Ovary (tissue), 9 donors: ENCODE results near the gene ENOX1. TPM values are rescaled to one million over a fixed set of nuclear protein-coding genes. Genes with fewer than 3 reads are reported as not detected.
"Not testable (repeated sequence)": the region's sequence is repeated elsewhere in the genome, so short reads cannot be mapped to it uniquely, and the experiment has no call there.

Experiments
- DNase-seq, 5 donors: peaks; one replicate each; pipeline ENCODE4 v3.0.0-alpha.2; 2019 to 2020
- H3K27ac ChIP-seq, 2 donors: fragments of 200-600 bp; one replicate each; pipeline versions ENCODE4 v1.5.1 to v1.8.0; 2019 to 2022
- H3K27me3 ChIP-seq: fragments of 200-600 bp; one replicate; pipeline ENCODE4 v1.8.0; 2022
- H3K36me3 ChIP-seq: fragments of 200-600 bp; sonication (generic); one replicate; pipeline ENCODE4 v1.5.1; 2019
- H3K4me1 ChIP-seq: one replicate; pipeline ENCODE4 v1.8.1; 2013; ENCODE audit warnings: mild to moderate bottlenecking, moderate library complexity; ENCODE audit not compliant: insufficient read depth
- H3K4me3 ChIP-seq: fragments of 200-600 bp; sonication (generic); one replicate; pipeline ENCODE4 v1.5.1; 2017
- H3K9me3 ChIP-seq, 2 donors: fragments of 200-600 bp in 1 of 2; sonication (generic) in 1 of 2; one replicate each; pipeline versions ENCODE4 v1.5.1 to v1.8.1; 2013 to 2019; ENCODE audit warnings: mild to moderate bottlenecking in 1 of 2, moderate library complexity in 1 of 2
- EP300 ChIP-seq: sonication (generic); formaldehyde crosslinking; IDR thresholded peaks from one replicate; pipeline ENCODE4 v1.6.1; 2017; ENCODE audit warnings: antibody characterized with exemption
- POLR2A ChIP-seq: fragments of 450-650 bp; IDR thresholded peaks from one replicate; pipeline ENCODE4 v1.6.1; 2017; ENCODE audit warnings: antibody characterized with exemption, mild to moderate bottlenecking, moderate library complexity
- WGBS, 3 donors: extraction: QIAGEN DNeasy Blood & Tissue Kit in 1 of 3; methylation state at CpG; one replicate each; pipeline versions ENCODE4 v1.1.5 to v1.1.7; 2013 to 2017; 5-methylcytosine and 5-hydroxymethylcytosine counted together
- intact Hi-C, 4 donors: fragments of 100-400 bp; cut with DNase I; formaldehyde crosslinking; loops; one replicate each; pipeline versions ENCODE4 v1.11.0 to v1.15.1; 2022 to 2023
- polyA plus RNA-seq, 2 donors: library from polyadenylated mRNA; stranded (reverse); fragments of 200-250 nt in 1 of 2; fragments of 350-450 nt in 1 of 2; fragmentation: Illumina TruSeq in 1 of 2; extraction: RNeasy Lipid Tissue Mini Kit (QIAGEN cat#74804) in 1 of 2; gene quantifications; one replicate each; pipeline ENCODE4 v1.2.3, GENCODE V29; 2013 to 2014
- small RNA-seq: library from RNA; depleted of rRNA; stranded (forward); fragments of <200 nt; gene quantifications from one replicate; pipeline ENCODE3, GENCODE V24; 2016
- total RNA-seq, 7 donors: library from RNA; depleted of rRNA in 2 of 7; stranded (reverse); fragments of >200 nt in 2 of 7; fragmentation: NEBNext Ultra II Directional in 3 of 7; extraction: Animal tissue kit (Norgen Biotek cat#: 25700) in 3 of 7; gene quantifications; one replicate each; pipeline versions ENCODE4 v1.1.0 to v1.2.4, GENCODE V29; 2016 to 2023
- TF ChIP-seq, protein P1 (sequence below), 3 donors: fragments of 450-650 bp in 2 of 3; fragments of 200-600 bp in 1 of 3; IDR thresholded peaks; one replicate each; pipeline versions ENCODE4 v1.5.1 to v1.8.0; 2016 to 2022; ENCODE audit warnings: antibody characterized with exemption in 3 of 3, mild to moderate bottlenecking in 1 of 3
- donor health status: DM: no; HTN: no; CAD: no; lungs with moderate emphysema.
- donor health status: DM: no; HTN: no; CAD: no.
- donor health status: Bipolar disorder and iron deficiency.
- donor health status: DM: yes; HTN: yes; CAD: no.
- donor health status: DM: no; HTN: no; CAD: no.
- donor health status: DM: yes; HTN: yes; CAD: no.

The ENOX1 gene
- total and polyA plus RNA-seq, 9 donors = 3.6 to 17.5 (median 7.8) TPM

DNA sequence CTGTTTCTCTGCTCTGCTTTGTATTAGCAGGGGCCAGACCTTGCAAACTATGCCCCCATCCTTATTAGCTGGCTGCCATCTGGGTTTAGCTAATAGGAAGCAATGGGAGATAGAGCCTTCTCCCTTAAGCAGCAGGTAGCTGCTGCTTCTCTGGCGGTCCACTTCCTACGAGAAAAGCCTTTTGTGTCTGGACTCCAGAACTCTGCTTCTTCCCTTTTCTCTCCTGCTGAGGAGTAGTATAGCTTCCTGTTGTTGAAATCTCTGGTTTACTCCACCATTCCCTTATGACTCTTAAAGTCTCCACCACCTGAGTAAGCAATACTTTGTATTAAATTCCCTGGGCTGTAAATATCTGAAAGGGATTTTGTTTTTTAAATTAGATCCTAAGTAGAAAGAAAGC is 616.3 kb downstream of the ENOX1 start:
- Histone ChIP-seq H3K36me3 (no peaks in the 10 kb centered on the region), H3K27ac (no peak overlapping the region), H3K4me3 (no peak overlapping the region), H3K9me3 (peaks cover 0 to 3% of the 10 kb centered on the region in 2 donors), H3K27me3 (no peaks in the 10 kb centered on the region), H3K4me1 (no peaks in the 10 kb centered on the region)
- WGBS, 3 donors = 63 to 77% (median 70%) methylated on average over 2 of the region's 2 CpGs
- DNase-seq = no peak
- TF ChIP-seq POLR2A (no peak), EP300 (no peak)
- TF ChIP-seq, protein P1, sequence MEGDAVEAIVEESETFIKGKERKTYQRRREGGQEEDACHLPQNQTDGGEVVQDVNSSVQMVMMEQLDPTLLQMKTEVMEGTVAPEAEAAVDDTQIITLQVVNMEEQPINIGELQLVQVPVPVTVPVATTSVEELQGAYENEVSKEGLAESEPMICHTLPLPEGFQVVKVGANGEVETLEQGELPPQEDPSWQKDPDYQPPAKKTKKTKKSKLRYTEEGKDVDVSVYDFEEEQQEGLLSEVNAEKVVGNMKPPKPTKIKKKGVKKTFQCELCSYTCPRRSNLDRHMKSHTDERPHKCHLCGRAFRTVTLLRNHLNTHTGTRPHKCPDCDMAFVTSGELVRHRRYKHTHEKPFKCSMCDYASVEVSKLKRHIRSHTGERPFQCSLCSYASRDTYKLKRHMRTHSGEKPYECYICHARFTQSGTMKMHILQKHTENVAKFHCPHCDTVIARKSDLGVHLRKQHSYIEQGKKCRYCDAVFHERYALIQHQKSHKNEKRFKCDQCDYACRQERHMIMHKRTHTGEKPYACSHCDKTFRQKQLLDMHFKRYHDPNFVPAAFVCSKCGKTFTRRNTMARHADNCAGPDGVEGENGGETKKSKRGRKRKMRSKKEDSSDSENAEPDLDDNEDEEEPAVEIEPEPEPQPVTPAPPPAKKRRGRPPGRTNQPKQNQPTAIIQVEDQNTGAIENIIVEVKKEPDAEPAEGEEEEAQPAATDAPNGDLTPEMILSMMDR (IDR thresholded peaks at IDR 0.05) = no peak
- intact Hi-C loops = no loop called here

DNA sequence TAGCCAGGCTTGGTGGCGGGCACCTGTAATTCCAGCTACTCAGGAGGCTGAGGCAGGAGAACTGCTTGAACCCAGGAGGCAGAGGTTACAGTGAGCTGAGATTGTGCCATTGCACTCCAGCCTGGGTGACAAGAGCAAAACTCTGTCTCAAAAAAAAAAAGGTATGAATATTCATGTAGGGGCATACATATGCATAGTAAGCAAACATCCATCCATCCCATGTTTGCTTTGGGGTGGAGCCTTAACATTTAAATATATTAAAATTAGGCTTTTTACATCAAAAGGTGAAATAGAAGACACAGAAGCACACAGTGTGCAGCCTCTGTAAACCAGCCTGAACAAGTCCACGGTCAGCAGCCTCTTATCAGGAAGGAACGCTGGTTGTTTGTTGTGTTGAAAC is 618.3 kb downstream of the ENOX1 start:
- WGBS, 3 donors = 45 to 59% (median 47%) methylated on average over 3 of the region's 3 CpGs
- not testable (repeated sequence) for H3K36me3 ChIP-seq, DNase-seq

GRCh38 chr13:43167731-43168130 is 619.0 kb downstream of the ENOX1 start:
- 70 to 76% (median 73%) methylated on average over 2 of the region's 2 CpGs for WGBS, 3 donors
- Histone ChIP-seq H3K9me3 (peaks cover 0 to 4% of the 10 kb centered on the region in 2 donors), H3K36me3 (no peaks in the 10 kb centered on the region), H3K27me3 (no peaks in the 10 kb centered on the region), H3K4me3 (no peak overlapping the region), H3K4me1 (no peaks in the 10 kb centered on the region), H3K27ac (no peak overlapping the region)
- no peak for TF ChIP-seq EP300
- TF ChIP-seq, protein P1 (IDR thresholded peaks at IDR 0.05) = no peak
- no peak for TF ChIP-seq POLR2A
- no peak for DNase-seq
- intact Hi-C loops = no loop called here

More for the DNA sequence above, 618.3 kb downstream of the ENOX1 start:
- intact Hi-C loops, H3K9me3 ChIP-seq, H3K27me3 ChIP-seq, H3K27ac ChIP-seq, H3K4me3 ChIP-seq, H3K4me1 ChIP-seq: not testable (repeated sequence)

DNA sequence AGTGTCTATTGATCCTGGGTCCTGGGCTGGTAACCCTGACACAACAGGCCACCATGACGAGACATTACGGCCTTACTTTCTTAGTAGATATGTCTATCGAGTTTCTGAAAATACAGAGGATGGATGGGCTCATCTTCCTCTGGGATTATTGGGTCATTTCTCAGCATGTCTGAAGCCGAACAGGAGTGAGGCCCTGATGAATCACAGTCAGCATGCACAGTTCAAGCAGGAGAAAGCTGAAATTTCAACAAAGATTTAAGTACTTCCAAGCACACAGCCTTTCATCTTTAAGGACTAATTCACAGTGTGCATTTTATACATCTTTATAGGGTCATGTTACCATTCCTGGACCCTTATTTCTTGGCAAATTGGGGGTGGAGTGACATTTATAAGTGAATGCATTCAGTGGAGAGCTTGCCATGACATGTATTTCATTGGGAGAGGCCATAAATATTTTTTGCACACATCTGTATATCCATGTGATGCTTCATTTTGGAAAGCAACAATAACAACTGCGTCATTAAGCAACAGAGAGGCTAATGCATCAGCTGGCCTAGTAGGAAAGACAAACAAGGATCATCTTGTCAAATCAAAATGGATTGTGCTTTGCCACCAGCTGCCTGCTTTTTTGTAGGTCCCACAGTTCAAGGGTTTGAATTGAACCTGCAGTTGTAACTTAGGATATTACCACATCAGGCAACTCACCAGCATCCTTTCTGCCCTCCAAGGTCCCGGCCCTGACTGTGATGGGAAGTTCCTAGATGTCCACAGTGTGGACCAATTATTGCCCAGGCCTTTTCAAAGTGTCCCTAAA is 619.9 kb downstream of the ENOX1 start:
- Histone ChIP-seq H3K9me3 (peaks cover 0 to 4% of the 10 kb centered on the region in 2 donors), H3K4me1 (no peaks in the 10 kb centered on the region), H3K27ac (no peak overlapping the region), H3K27me3 (no peaks in the 10 kb centered on the region), H3K4me3 (no peak overlapping the region), H3K36me3 (no peaks in the 10 kb centered on the region)
- no peak for TF ChIP-seq POLR2A
- 90 to 94% (median 92%) methylated on average over 6 of the region's 6 CpGs for WGBS, 3 donors
- intact Hi-C loops = no loop called here
- DNase-seq = no peak

Small RNAs within 50 kb of the gene (small RNA-seq; reads per million reads assigned to genes)
- gene AL162713.1 = not detected

Other genes with a start within 250 kb of the ENOX1 start
- 10 to 100 TPM in 3 of 7 donors, 1 to 10 TPM in 4; 4.2 to 15.2 (median 6.6) TPM for gene CCDC122, start 92.8 kb upstream of the ENOX1 start, total RNA-seq
- 1 to 10 TPM; 5.2 to 7.2 TPM for gene CCDC122, start 92.8 kb upstream of the ENOX1 start, polyA plus RNA-seq
- 1 to 10 TPM; 2.0 to 6.8 (median 5.3) TPM for gene LACC1, start 92.9 kb upstream of the ENOX1 start, total RNA-seq
- gene LACC1, start 92.9 kb upstream of the ENOX1 start, polyA plus RNA-seq = 1 to 10 TPM; 3.4 to 7.3 TPM